Measurements from ENCODE around the gene RTN3.

Gene RTN3

GRCh38 chr11:63766531-63767235 is 85.4 kb downstream of the RTN3 start:
- no peak overlapping the region for H3K4ac ChIP-seq (ENCODE audit: low read length)
- peaks cover 6 to 41% of the 10 kb centered on the region in 2 donors for H3K36me3 ChIP-seq (replicated peaks in 1 of 2; ENCODE audit: control insufficient read depth in 2 of 2, insufficient read depth in 2 of 2, low read length in 2 of 2)
- no peak overlapping the region for H3K23ac ChIP-seq (ENCODE audit: low read depth, low read length, poor library complexity)
- H2BK120ac ChIP-seq (ENCODE audit: low read depth, low read length) = no peak overlapping the region
- H2AK5ac ChIP-seq (ENCODE audit: low read depth, low read length) = no peak overlapping the region
- H3K79me1 ChIP-seq (ENCODE audit: low read depth, low read length) = peaks cover 11% of the 10 kb centered on the region
- no peak overlapping the region for H3K27ac ChIP-seq (replicated peaks; ENCODE audit: low read length)
- no peak overlapping the region for H2AFZ ChIP-seq (ENCODE audit: low read length)
- H2BK15ac ChIP-seq (ENCODE audit: low read length) = no peak overlapping the region
- no peak overlapping the region for H2BK12ac ChIP-seq (ENCODE audit: low read length)
- no peak overlapping the region for H2BK5ac ChIP-seq (ENCODE audit: low read length)
- H3K14ac ChIP-seq (ENCODE audit: low read length) = no peak overlapping the region
- peaks cover 31 to 35% of the 10 kb centered on the region in 2 donors for H3K4me1 ChIP-seq (ENCODE audit: control insufficient read depth in 2 of 2, insufficient read depth in 1 of 2, low read depth in 1 of 2, low read length in 2 of 2)
- H3K9me3 ChIP-seq (replicated peaks in 1 of 2; ENCODE audit: control insufficient read depth in 2 of 2, insufficient read depth in 1 of 2, low read depth in 1 of 2, low read length in 2 of 2) = no peaks in the 10 kb centered on the region
- no CpG with 5 or more reads among the region's 7 CpGs for WGBS, 2 donors (ENCODE audit: extremely low coverage in 2 of 2, insufficient read length in 2 of 2, insufficient replicate concordance in 1 of 2)
- no peak overlapping the region for H4K91ac ChIP-seq (ENCODE audit: low read depth, low read length, poor library complexity)
- H3K18ac ChIP-seq (ENCODE audit: low read length) = no peak overlapping the region
- no peak overlapping the region for H4K8ac ChIP-seq (ENCODE audit: low read depth, low read length)
- H3K4me2 ChIP-seq (ENCODE audit: insufficient read depth, low read length, poor library complexity, severe bottlenecking) = peak overlapping the region; percentile 66
- no peak overlapping the region for H3K9ac ChIP-seq (ENCODE audit: low read depth, low read length, poor library complexity)
- no peaks in the 10 kb centered on the region for H3K27me3 ChIP-seq (ENCODE audit: control insufficient read depth in 3 of 3, insufficient read depth in 3 of 3, low read depth in 1 of 3, low read length in 3 of 3)
- peak overlapping the region in 1 of 2 donors; percentile 92 for H3K4me3 ChIP-seq (ENCODE audit: low read length in 2 of 2)
- no peak for DNase-seq (ENCODE audit: low spot score)

GRCh38 chr11:63767267-63767564 is 85.9 kb downstream of the RTN3 start:
- Histone ChIP-seq H2BK15ac (ENCODE audit: low read length) (no peak overlapping the region), H2AK5ac (ENCODE audit: low read depth, low read length) (no peak overlapping the region), H2BK12ac (ENCODE audit: low read length) (no peak overlapping the region), H3K79me1 (ENCODE audit: low read depth, low read length) (peaks cover 11% of the 10 kb centered on the region), H3K18ac (ENCODE audit: low read length) (no peak overlapping the region), H2AFZ (ENCODE audit: low read length) (no peak overlapping the region), H2BK5ac (ENCODE audit: low read length) (no peak overlapping the region), H3K4me1 (ENCODE audit: control insufficient read depth in 2 of 2, insufficient read depth in 1 of 2, low read depth in 1 of 2, low read length in 2 of 2) (peaks cover 30 to 32% of the 10 kb centered on the region in 2 donors), H3K9me3 (replicated peaks in 1 of 2; ENCODE audit: control insufficient read depth in 2 of 2, insufficient read depth in 1 of 2, low read depth in 1 of 2, low read length in 2 of 2) (no peaks in the 10 kb centered on the region), H4K91ac (ENCODE audit: low read depth, low read length, poor library complexity) (no peak overlapping the region), H3K14ac (ENCODE audit: low read length) (no peak overlapping the region), H3K36me3 (replicated peaks in 1 of 2; ENCODE audit: control insufficient read depth in 2 of 2, insufficient read depth in 2 of 2, low read length in 2 of 2) (peaks cover 6 to 35% of the 10 kb centered on the region in 2 donors), H3K4me3 (ENCODE audit: low read length in 2 of 2) (peak overlapping the region in 1 of 2 donors; percentile 92), H3K27ac (replicated peaks; ENCODE audit: low read length) (no peak overlapping the region), H3K27me3 (ENCODE audit: control insufficient read depth in 3 of 3, insufficient read depth in 3 of 3, low read depth in 1 of 3, low read length in 3 of 3) (no peaks in the 10 kb centered on the region), H3K23ac (ENCODE audit: low read depth, low read length, poor library complexity) (no peak overlapping the region), H4K8ac (ENCODE audit: low read depth, low read length) (no peak overlapping the region), H2BK120ac (ENCODE audit: low read depth, low read length) (no peak overlapping the region), H3K9ac (ENCODE audit: low read depth, low read length, poor library complexity) (no peak overlapping the region), H3K4ac (ENCODE audit: low read length) (no peak overlapping the region), H3K4me2 (ENCODE audit: insufficient read depth, low read length, poor library complexity, severe bottlenecking) (peak overlapping the region; percentile 66)
- DNase-seq (ENCODE audit: low spot score) = no peak
- WGBS, 2 donors (ENCODE audit: extremely low coverage in 2 of 2, insufficient read length in 2 of 2, insufficient replicate concordance in 1 of 2) = no CpG with 5 or more reads among the region's 4 CpGs

DNA sequence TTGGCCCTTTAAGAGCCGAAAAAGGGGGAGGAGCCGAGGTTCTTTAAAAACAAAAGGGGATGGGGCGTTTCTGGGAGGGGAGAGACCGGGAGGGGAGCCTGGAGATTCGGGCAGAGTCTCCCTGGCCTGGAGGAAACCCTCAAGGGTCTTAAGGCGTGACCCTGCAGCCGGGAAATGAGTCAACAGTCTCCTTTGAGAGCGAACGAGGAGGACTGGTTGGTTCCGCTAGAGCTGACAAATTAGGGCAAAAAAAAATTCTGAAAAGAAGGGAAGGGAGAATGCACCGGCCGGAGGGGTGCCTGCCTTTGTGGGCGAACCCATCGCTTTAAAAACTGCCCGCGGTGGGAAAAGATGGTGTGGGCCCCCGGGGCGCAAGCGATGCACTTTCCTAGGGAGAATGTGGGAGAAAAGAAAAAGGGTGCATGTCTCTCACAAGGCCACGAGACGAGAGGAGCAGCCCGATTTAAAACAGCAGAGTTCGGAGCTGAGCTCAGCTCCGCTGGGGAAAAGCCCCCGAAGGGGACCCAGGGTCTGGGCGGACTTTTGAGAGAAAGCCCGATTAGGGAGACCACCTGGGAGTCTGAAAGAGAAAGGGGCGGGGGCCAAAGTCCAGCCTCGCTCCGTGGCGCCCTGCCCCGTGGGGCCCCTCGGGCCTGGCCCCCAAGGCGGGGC is 86.4 kb downstream of the RTN3 start:
- Histone ChIP-seq H3K4ac (ENCODE audit: low read length) (peak overlapping the region; percentile 2), H3K27me3 (ENCODE audit: control insufficient read depth in 3 of 3, insufficient read depth in 3 of 3, low read depth in 1 of 3, low read length in 3 of 3) (no peaks in the 10 kb centered on the region), H2BK120ac (ENCODE audit: low read depth, low read length) (no peak overlapping the region), H3K36me3 (replicated peaks in 1 of 2; ENCODE audit: control insufficient read depth in 2 of 2, insufficient read depth in 2 of 2, low read length in 2 of 2) (peaks cover 6 to 31% of the 10 kb centered on the region in 2 donors), H3K79me1 (ENCODE audit: low read depth, low read length) (peaks cover 11% of the 10 kb centered on the region), H3K9ac (ENCODE audit: low read depth, low read length, poor library complexity) (no peak overlapping the region), H3K23ac (ENCODE audit: low read depth, low read length, poor library complexity) (no peak overlapping the region), H2BK5ac (ENCODE audit: low read length) (peak overlapping the region; percentile 83), H3K4me1 (ENCODE audit: control insufficient read depth in 2 of 2, insufficient read depth in 1 of 2, low read depth in 1 of 2, low read length in 2 of 2) (peaks cover 29 to 32% of the 10 kb centered on the region in 2 donors), H3K4me3 (ENCODE audit: low read length in 2 of 2) (peak overlapping the region; percentile 92 to 94), H2BK12ac (ENCODE audit: low read length) (no peak overlapping the region), H3K14ac (ENCODE audit: low read length) (no peak overlapping the region), H3K4me2 (ENCODE audit: insufficient read depth, low read length, poor library complexity, severe bottlenecking) (peak overlapping the region; percentile 66), H3K9me3 (replicated peaks in 1 of 2; ENCODE audit: control insufficient read depth in 2 of 2, insufficient read depth in 1 of 2, low read depth in 1 of 2, low read length in 2 of 2) (no peaks in the 10 kb centered on the region), H4K8ac (ENCODE audit: low read depth, low read length) (no peak overlapping the region), H3K27ac (replicated peaks; ENCODE audit: low read length) (peak overlapping the region; percentile 97), H4K91ac (ENCODE audit: low read depth, low read length, poor library complexity) (no peak overlapping the region), H2AK5ac (ENCODE audit: low read depth, low read length) (peak overlapping the region; percentile 1), H2BK15ac (ENCODE audit: low read length) (peak overlapping the region; percentile 2), H3K18ac (ENCODE audit: low read length) (peak overlapping the region; percentile 95), H2AFZ (ENCODE audit: low read length) (peak overlapping the region; percentile 75)
- peak; percentile 89 for DNase-seq (ENCODE audit: low spot score)
- WGBS, 2 donors (ENCODE audit: extremely low coverage in 2 of 2, insufficient read length in 2 of 2, insufficient replicate concordance in 1 of 2) = no CpG with 5 or more reads among the region's 34 CpGs

DNA sequence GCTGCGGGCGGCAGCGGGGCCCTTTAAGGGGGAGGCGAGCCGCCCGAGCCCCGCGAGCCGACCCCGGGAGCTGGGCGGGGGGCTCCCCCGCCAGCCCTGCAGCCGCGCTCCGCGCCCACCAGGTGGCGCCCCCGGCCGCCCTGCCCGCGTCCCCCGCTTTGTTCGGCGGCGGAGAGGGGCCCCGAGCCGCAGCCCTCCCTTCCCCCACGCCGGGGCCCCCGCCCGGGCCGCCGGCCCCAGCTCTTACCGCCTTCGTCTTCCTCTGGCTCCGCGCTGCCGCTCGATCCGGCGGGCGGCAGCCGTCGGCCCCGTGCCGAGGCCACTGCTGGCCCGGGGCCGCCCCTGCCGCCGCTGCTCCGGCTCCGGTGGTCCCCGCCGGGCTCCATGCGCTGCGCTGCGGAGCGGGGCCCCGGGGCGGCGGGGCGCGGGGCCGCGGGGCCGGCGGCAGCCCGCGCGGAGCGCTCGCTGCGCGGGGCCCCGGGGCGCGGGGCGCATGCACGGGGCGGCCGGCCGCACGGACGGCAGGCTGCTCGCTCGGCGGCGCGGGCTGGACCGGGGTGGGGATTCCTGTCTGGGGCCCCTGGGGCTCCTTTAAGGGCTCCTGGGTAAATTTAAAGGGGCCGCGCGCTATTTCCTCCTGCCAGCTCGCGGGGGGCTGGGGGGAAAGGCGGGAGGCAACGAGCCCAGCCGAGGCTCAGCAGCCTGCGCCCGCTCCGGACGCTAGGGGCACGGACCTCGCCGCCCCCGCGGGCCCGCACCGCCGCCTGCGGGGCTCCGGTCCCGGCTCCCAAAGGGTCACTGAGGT is 87.1 kb downstream of the RTN3 start, which contains the start of gene ZFTA:
TSS of gene ZFTA (minus strand) at position 539 of the 805 bp plus-strand sequence. CDS start at position 386, 153 bp downstream.
- no CpG with 5 or more reads among the region's 113 CpGs for WGBS, 2 donors (ENCODE audit: extremely low coverage in 2 of 2, insufficient read length in 2 of 2, insufficient replicate concordance in 1 of 2)
- H3K9ac ChIP-seq (ENCODE audit: low read depth, low read length, poor library complexity) = peak within 1 kb of the TSS; percentile 90
- peak within 1 kb of the TSS; percentile 80 for H2AFZ ChIP-seq (ENCODE audit: low read length)
- peak; percentile 72 for DNase-seq (ENCODE audit: low spot score)
- H4K8ac ChIP-seq (ENCODE audit: low read depth, low read length) = no peak within 1 kb of the TSS
- no peaks in the 10 kb centered on the region for H3K9me3 ChIP-seq (replicated peaks in 1 of 2; ENCODE audit: control insufficient read depth in 2 of 2, insufficient read depth in 1 of 2, low read depth in 1 of 2, low read length in 2 of 2)
- peak within 1 kb of the TSS; percentile 93 for H2BK15ac ChIP-seq (ENCODE audit: low read length)
- peak within 1 kb of the TSS; percentile 98 for H3K18ac ChIP-seq (ENCODE audit: low read length)
- peak within 1 kb of the TSS; percentile 72 for H2AK5ac ChIP-seq (ENCODE audit: low read depth, low read length)
- peaks cover 6 to 27% of the 10 kb centered on the region in 2 donors for H3K36me3 ChIP-seq (replicated peaks in 1 of 2; ENCODE audit: control insufficient read depth in 2 of 2, insufficient read depth in 2 of 2, low read length in 2 of 2)
- no peak within 1 kb of the TSS for H2BK120ac ChIP-seq (ENCODE audit: low read depth, low read length)
- H3K23ac ChIP-seq (ENCODE audit: low read depth, low read length, poor library complexity) = no peak within 1 kb of the TSS
- H2BK5ac ChIP-seq (ENCODE audit: low read length) = peak within 1 kb of the TSS; percentile 93
- peaks cover 29 to 31% of the 10 kb centered on the region in 2 donors for H3K4me1 ChIP-seq (ENCODE audit: control insufficient read depth in 2 of 2, insufficient read depth in 1 of 2, low read depth in 1 of 2, low read length in 2 of 2)
- peak within 1 kb of the TSS; percentile 92 to 94 for H3K4me3 ChIP-seq (ENCODE audit: low read length in 2 of 2)
- peak within 1 kb of the TSS; percentile 2 for H3K4ac ChIP-seq (ENCODE audit: low read length)
- H3K14ac ChIP-seq (ENCODE audit: low read length) = peak within 1 kb of the TSS; percentile 60
- peak within 1 kb of the TSS; percentile 95 for H3K4me2 ChIP-seq (ENCODE audit: insufficient read depth, low read length, poor library complexity, severe bottlenecking)
- peak within 1 kb of the TSS; percentile 60 for H4K91ac ChIP-seq (ENCODE audit: low read depth, low read length, poor library complexity)
- no peak within 1 kb of the TSS for H2BK12ac ChIP-seq (ENCODE audit: low read length)
- H3K79me1 ChIP-seq (ENCODE audit: low read depth, low read length) = peaks cover 9% of the 10 kb centered on the region
- H3K27me3 ChIP-seq (ENCODE audit: control insufficient read depth in 3 of 3, insufficient read depth in 3 of 3, low read depth in 1 of 3, low read length in 3 of 3) = no peaks in the 10 kb centered on the region
- peak within 1 kb of the TSS; percentile 97 for H3K27ac ChIP-seq (replicated peaks; ENCODE audit: low read length)

Measured in neuronal stem cell (in vitro differentiated cells).